GM12873 (cell line): Measurements from ENCODE around the gene SLC34A1.

Experiments used
- CTCF ChIP-seq: IDR thresholded peaks from 2 replicates; pipeline ENCODE4 v1.5.1; 2012; ENCODE audit warnings: low read depth, mild to moderate bottlenecking, moderate library complexity, low read length, control low read depth; ENCODE audit not compliant: insufficient read depth; ENCODE audit errors: missing control alignments

The SLC34A1 gene

GRCh38 chr5:177442066-177442826 lies 58.0 kb downstream of the SLC34A1 start:
- TF ChIP-seq CTCF: no peak

GRCh38 chr5:177443144-177443983 lies 59.1 kb downstream of the SLC34A1 start:
- TF ChIP-seq CTCF: no peak

GRCh38 chr5:177444106-177445051 lies 60.1 kb downstream of the SLC34A1 start:
- TF ChIP-seq CTCF: no peak

- no peak for TF ChIP-seq CTCF
These were observed 61.0 kb downstream of the SLC34A1 start for GRCh38 chr5:177445052-177445916.

GRCh38 chr5:177445917-177446199 lies 61.6 kb downstream of the SLC34A1 start:
- TF ChIP-seq CTCF: no peak

GRCh38 chr5:177446200-177447065 lies 62.2 kb downstream of the SLC34A1 start, which contains the start of gene PRR7:
TSS of gene PRR7 (plus strand) at chr5:177446814. CDS start at chr5:177455068, 8,254 bp downstream.
- no peak for TF ChIP-seq CTCF
